ENCODE data around the gene PARK7. TPM values are rescaled to one million over a fixed set of nuclear protein-coding genes. Genes with fewer than 3 reads are reported as not detected.

PARK7 gene
- polyA plus RNA-seq, 2 of the 4 experiments (the other 2 are of a cell fraction): 372 to 446 TPM

DNA sequence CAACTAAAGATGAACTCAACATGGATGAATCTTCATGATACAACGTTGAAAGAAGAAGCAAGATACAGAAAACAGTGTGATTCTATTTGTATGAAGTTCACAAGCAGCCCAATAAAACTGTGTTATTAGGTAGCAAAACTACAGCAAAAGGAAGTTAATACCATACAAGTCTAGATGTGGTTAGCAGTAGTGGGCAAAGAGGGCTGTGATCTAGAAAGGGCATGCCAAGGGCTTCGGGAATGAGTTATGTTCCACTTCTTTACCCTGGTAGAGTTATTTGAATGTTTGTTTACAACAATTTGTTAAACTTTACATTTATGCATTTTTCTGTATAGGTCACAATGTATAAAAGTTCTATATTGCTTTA is 30.1 kb upstream of the PARK7 start:
- POLR2A ChIA-PET: no interaction called here
- H3K27ac ChIP-seq: no peak overlapping the region
- WGBS (ENCODE audit: missing lambda C conversion rate): 43% methylated on average over 2 of the region's 2 CpGs
- CTCF ChIA-PET: no interaction called here
- TF ChIP-seq, protein P1, sequence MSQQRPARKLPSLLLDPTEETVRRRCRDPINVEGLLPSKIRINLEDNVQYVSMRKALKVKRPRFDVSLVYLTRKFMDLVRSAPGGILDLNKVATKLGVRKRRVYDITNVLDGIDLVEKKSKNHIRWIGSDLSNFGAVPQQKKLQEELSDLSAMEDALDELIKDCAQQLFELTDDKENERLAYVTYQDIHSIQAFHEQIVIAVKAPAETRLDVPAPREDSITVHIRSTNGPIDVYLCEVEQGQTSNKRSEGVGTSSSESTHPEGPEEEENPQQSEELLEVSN (IDR thresholded peaks at IDR 0.05; ENCODE audit: borderline replicate concordance, low read depth): no peak
- TF ChIP-seq JUNB (IDR thresholded peaks at IDR 0.05): no peak
- no peak for TF ChIP-seq POLR2AphosphoS2 (conservative IDR thresholded peaks at IDR 0.05; ENCODE audit: low read length)
- TF ChIP-seq, protein P2, sequence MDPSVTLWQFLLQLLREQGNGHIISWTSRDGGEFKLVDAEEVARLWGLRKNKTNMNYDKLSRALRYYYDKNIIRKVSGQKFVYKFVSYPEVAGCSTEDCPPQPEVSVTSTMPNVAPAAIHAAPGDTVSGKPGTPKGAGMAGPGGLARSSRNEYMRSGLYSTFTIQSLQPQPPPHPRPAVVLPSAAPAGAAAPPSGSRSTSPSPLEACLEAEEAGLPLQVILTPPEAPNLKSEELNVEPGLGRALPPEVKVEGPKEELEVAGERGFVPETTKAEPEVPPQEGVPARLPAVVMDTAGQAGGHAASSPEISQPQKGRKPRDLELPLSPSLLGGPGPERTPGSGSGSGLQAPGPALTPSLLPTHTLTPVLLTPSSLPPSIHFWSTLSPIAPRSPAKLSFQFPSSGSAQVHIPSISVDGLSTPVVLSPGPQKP (IDR thresholded peaks at IDR 0.05; ENCODE audit: low read depth, low read length): no peak
- TF ChIP-seq, protein P3, sequence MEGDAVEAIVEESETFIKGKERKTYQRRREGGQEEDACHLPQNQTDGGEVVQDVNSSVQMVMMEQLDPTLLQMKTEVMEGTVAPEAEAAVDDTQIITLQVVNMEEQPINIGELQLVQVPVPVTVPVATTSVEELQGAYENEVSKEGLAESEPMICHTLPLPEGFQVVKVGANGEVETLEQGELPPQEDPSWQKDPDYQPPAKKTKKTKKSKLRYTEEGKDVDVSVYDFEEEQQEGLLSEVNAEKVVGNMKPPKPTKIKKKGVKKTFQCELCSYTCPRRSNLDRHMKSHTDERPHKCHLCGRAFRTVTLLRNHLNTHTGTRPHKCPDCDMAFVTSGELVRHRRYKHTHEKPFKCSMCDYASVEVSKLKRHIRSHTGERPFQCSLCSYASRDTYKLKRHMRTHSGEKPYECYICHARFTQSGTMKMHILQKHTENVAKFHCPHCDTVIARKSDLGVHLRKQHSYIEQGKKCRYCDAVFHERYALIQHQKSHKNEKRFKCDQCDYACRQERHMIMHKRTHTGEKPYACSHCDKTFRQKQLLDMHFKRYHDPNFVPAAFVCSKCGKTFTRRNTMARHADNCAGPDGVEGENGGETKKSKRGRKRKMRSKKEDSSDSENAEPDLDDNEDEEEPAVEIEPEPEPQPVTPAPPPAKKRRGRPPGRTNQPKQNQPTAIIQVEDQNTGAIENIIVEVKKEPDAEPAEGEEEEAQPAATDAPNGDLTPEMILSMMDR (IDR thresholded peaks at IDR 0.05): no peak
- no peak for TF ChIP-seq ZNF302 (CRISPR knock-in tag; IDR thresholded peaks at IDR 0.05)
- TF ChIP-seq ZFP36 (IDR thresholded peaks at IDR 0.05; ENCODE audit: borderline replicate concordance, partially characterized antibody): no peak
- no peak for TF ChIP-seq SREBF2 (IDR thresholded peaks at IDR 0.05)
- no peak for TF ChIP-seq SMC3 (IDR thresholded peaks at IDR 0.05)
- TF ChIP-seq, protein P4, sequence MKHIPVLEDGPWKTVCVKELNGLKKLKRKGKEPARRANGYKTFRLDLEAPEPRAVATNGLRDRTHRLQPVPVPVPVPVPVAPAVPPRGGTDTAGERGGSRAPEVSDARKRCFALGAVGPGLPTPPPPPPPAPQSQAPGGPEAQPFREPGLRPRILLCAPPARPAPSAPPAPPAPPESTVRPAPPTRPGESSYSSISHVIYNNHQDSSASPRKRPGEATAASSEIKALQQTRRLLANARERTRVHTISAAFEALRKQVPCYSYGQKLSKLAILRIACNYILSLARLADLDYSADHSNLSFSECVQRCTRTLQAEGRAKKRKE (CRISPR knock-in tag; IDR thresholded peaks at IDR 0.05; ENCODE audit: low read depth): no peak
- DNase-seq (ENCODE audit: low read depth in 1 of 2, low spot score in 1 of 2) (no peak), ATAC-seq (no peak), FAIRE-seq (no peak)
- no peaks in the 10 kb centered on the region for H3K9me3 ChIP-seq
- no peak overlapping the region for H3K4me3 ChIP-seq
- H3K4me2 ChIP-seq: no peak overlapping the region
- no peaks in the 10 kb centered on the region for H3K4me1 ChIP-seq

DNA sequence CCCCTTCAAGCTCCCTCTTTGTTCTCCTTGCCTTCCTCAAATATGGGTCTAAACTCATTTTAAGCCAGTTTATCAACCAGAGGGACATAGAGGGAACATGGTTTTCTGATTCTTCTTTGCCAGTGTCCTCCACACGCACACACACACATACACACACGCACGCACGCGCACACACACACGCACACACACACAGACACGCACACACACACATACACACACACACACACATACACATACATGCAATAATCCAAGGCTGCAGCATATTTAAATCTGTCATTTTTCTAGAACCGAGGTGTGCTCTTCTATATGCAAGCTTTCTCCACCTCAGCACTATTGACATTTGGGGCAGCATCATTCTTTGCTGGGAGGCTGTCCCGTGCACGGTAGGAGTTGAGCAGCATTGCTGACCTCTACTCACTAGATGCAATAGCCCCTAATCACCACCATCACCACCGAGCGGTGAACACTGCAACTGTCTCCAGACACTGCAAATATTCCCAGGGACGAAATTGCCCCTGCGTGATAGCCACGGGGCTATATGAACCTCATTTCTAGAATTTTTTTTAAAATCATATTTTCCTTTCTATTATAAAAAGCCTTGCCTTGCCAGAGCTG is 28.9 kb upstream of the PARK7 start:
- no peak for FAIRE-seq
- CTCF ChIA-PET: no interaction called here
- Histone ChIP-seq H3K4me1 (no peaks in the 10 kb centered on the region), H3K9me3 (no peaks in the 10 kb centered on the region), H3K4me2 (no peak overlapping the region), H3K27ac (no peak overlapping the region), H3K4me3 (no peak overlapping the region)
- no peak for DNase-seq (ENCODE audit: low read depth in 1 of 2, low spot score in 1 of 2)
- WGBS (ENCODE audit: missing lambda C conversion rate): 82% methylated on average over 15 of the region's 15 CpGs
- POLR2A ChIA-PET: no interaction called here
- no peak for ATAC-seq
- no peak for TF ChIP-seq KDM1A (IDR thresholded peaks at IDR 0.05; ENCODE audit: low read depth)
- no peak for TF ChIP-seq CHD4 (IDR thresholded peaks at IDR 0.05; ENCODE audit: borderline replicate concordance)

DNA sequence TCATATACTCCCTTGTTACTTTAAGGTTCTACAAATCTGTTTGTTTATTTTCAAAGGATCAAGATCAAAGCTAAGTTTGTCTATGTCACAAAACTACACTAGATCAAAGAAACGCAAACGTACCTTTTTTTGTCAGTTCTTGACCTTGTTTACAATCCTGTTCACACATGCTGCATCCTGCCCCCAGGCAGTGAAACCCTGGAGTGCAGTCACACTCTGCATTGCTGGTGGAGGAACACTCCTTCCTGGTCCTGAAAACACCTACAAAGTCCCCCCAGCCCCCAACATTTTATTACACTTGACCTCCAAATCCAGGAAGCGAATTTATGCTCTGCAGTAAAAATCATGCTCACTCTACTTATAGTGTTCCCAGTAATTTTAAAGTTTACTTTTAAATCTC is 23.4 kb upstream of the PARK7 start:
- POLR2A ChIA-PET: no interaction called here
- WGBS (ENCODE audit: missing lambda C conversion rate): 53% methylated on average over 3 of the region's 3 CpGs
- DNase-seq (ENCODE audit: low read depth in 1 of 2, low spot score in 1 of 2) (no peak), FAIRE-seq (no peak), ATAC-seq (no peak)
- Histone ChIP-seq H3K4me2 (no peak overlapping the region), H3K27ac (no peak overlapping the region), H3K4me1 (peaks cover 24% of the 10 kb centered on the region), H3K9me3 (no peaks in the 10 kb centered on the region), H3K4me3 (no peak overlapping the region)
- TF ChIP-seq HOXB13 (CRISPR knock-in tag; IDR thresholded peaks at IDR 0.05; ENCODE audit: low read depth) (no peak), JUN (IDR thresholded peaks at IDR 0.05) (no peak), FOSL2 (IDR thresholded peaks at IDR 0.05) (no peak), FOSL2 (CRISPR knock-in tag; IDR thresholded peaks at IDR 0.05) (no peak), HEYL (CRISPR knock-in tag; IDR thresholded peaks at IDR 0.05) (no peak), HOXB5 (CRISPR knock-in tag; IDR thresholded peaks at IDR 0.05) (no peak), CHD2 (IDR thresholded peaks at IDR 0.05; ENCODE audit: low read length, partially characterized antibody) (no peak), MAZ (IDR thresholded peaks at IDR 0.05; ENCODE audit: borderline replicate concordance, low read depth, low read length) (no peak), TFCP2L1 (CRISPR knock-in tag; IDR thresholded peaks at IDR 0.05) (no peak), HOXA7 (CRISPR knock-in tag; IDR thresholded peaks at IDR 0.05) (no peak), RNF2 (IDR thresholded peaks at IDR 0.05; ENCODE audit: borderline replicate concordance, low read depth) (no peak)
- TF ChIP-seq, protein P1 (IDR thresholded peaks at IDR 0.05; ENCODE audit: borderline replicate concordance, low read depth): no peak
- TF ChIP-seq, protein P5, sequence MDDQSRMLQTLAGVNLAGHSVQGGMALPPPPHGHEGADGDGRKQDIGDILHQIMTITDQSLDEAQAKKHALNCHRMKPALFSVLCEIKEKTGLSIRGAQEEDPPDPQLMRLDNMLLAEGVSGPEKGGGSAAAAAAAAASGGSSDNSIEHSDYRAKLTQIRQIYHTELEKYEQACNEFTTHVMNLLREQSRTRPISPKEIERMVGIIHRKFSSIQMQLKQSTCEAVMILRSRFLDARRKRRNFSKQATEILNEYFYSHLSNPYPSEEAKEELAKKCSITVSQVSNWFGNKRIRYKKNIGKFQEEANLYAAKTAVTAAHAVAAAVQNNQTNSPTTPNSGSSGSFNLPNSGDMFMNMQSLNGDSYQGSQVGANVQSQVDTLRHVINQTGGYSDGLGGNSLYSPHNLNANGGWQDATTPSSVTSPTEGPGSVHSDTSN (IDR thresholded peaks at IDR 0.05): no peak
- CTCF ChIA-PET: no interaction called here

All from A549 (cell line).